Measurements from ENCODE around the gene SOX9. TPM values are rescaled to one million over a fixed set of nuclear protein-coding genes. Genes with fewer than 3 reads are reported as not detected.

The SOX9 gene
- total RNA-seq, 1 experiment from 2014 or later: 119 TPM

DNA sequence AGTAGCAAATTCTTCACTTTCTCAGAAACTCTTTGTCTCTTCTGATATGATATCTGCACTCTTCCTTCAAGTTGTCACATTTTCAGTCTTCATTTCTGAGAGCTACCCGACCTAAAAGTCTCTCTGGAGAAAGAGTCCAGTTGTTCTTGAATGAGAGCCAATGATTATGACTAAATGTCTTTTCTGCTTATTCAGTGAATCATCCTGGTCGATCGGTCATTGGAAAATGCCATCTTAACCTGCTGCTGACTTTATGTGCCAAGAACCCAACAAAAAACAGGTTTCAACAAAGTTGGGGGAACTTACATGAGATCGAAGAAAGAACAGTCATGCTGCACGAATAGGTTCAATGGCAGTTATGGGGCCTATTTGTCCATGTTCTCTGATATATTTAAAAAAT, 15.9 kb downstream of the SOX9 start:
- H2AFZ ChIP-seq (ENCODE audit: low read length): no peak overlapping the region
- DNase-seq (peak; percentile 98), ATAC-seq (peak; percentile 79)
- H3K9ac ChIP-seq (ENCODE audit: low read length): no peak overlapping the region
- ChIA-PET POLR2A (ENCODE audit: unreplicated experiment) (no interaction called here), CTCF (interaction anchor here (0.6 kb wide), 1 partner anchor 298 kb away, joined by 3 read pairs; no protein-coding TSS in a partner anchor)
- H3K4me1 ChIP-seq (ENCODE audit: insufficient read depth, low read length): peaks cover 40% of the 10 kb centered on the region
- intact Hi-C loops (cut with micrococcal nuclease): no loop called here
- H3K9me2 ChIP-seq (replicated peaks; ENCODE audit: low read length): no peaks in the 10 kb centered on the region
- H3K27me3 ChIP-seq (ENCODE audit: low read length): no peaks in the 10 kb centered on the region
- H3K36me3 ChIP-seq (ENCODE audit: low read depth, low read length): no peaks in the 10 kb centered on the region
- peak overlapping the region; percentile 3; the same call in 1 of the 2 replicates for H3K4me3 ChIP-seq (ENCODE audit: low read length)
- no TSS peak for BruUV-seq (replicated peaks)
- H3F3A ChIP-seq (ENCODE audit: low read length, unreplicated experiment): peaks cover 3% of the 10 kb centered on the region
- H3K9me3 ChIP-seq (ENCODE audit: low read length): no peaks in the 10 kb centered on the region
- no peak for TF ChIP-seq EZH2phosphoT487 (IDR thresholded peaks at IDR 0.05; ENCODE audit: borderline replicate concordance, low read length)
- no peak for TF ChIP-seq EZH2 (IDR thresholded peaks at IDR 0.05; ENCODE audit: low read length, unreplicated experiment)
- no peak for TF ChIP-seq CTCF (conservative IDR thresholded peaks at IDR 0.05; ENCODE audit: low read depth, low read length)
- peak overlapping the region; percentile 58 for H3K4me2 ChIP-seq (ENCODE audit: low read length)
- peak overlapping the region; percentile 52 for H3K27ac ChIP-seq (ENCODE audit: low read length)
- no peaks in the 10 kb centered on the region for H4K20me1 ChIP-seq (ENCODE audit: low read length)
- no peaks in the 10 kb centered on the region for H3K79me2 ChIP-seq (ENCODE audit: low read length)

DNA sequence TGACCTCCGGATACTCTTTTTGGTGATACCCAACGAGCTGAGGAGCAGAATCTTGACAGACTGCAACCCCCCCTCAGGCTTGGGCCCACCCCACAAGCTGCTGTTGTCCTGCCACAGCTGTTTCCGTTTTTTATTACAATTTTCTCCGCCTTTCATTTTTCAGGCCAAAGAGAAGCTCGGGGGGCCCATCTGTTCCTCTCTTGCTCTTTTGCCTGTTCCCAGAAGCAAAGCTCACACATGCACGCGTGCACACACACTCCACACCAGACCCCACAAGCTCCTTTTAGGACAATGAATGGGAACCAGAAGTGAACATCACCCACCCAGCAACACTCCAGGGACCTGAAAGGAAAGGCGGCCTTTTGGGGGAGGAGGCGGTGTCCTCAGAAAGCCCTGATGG, 16.3 kb downstream of the SOX9 start:
- Histone ChIP-seq H2AFZ (ENCODE audit: low read length) (no peak overlapping the region), H3K79me2 (ENCODE audit: low read length) (no peaks in the 10 kb centered on the region), H3K9me3 (ENCODE audit: low read length) (no peaks in the 10 kb centered on the region), H3F3A (ENCODE audit: low read length, unreplicated experiment) (peaks cover 3% of the 10 kb centered on the region), H3K4me1 (ENCODE audit: insufficient read depth, low read length) (peaks cover 40% of the 10 kb centered on the region), H3K4me2 (ENCODE audit: low read length) (peak overlapping the region; percentile 58), H3K9ac (ENCODE audit: low read length) (no peak overlapping the region), H3K36me3 (ENCODE audit: low read depth, low read length) (no peaks in the 10 kb centered on the region), H3K27me3 (ENCODE audit: low read length) (no peaks in the 10 kb centered on the region), H4K20me1 (ENCODE audit: low read length) (no peaks in the 10 kb centered on the region), H3K9me2 (replicated peaks; ENCODE audit: low read length) (no peaks in the 10 kb centered on the region), H3K27ac (ENCODE audit: low read length) (peak overlapping the region; percentile 52), H3K4me3 (ENCODE audit: low read length) (no peak overlapping the region)
- TF ChIP-seq EZH2 (IDR thresholded peaks at IDR 0.05; ENCODE audit: low read length, unreplicated experiment) (no peak), EZH2phosphoT487 (IDR thresholded peaks at IDR 0.05; ENCODE audit: borderline replicate concordance, low read length) (no peak), CTCF (conservative IDR thresholded peaks at IDR 0.05; ENCODE audit: low read depth, low read length) (no peak)
- no TSS peak for BruUV-seq (replicated peaks)
- intact Hi-C loops (cut with micrococcal nuclease): no loop called here
- POLR2A ChIA-PET (ENCODE audit: unreplicated experiment): no interaction called here
- no peak for ATAC-seq
- no peak for DNase-seq
- CTCF ChIA-PET: no interaction called here

DNA sequence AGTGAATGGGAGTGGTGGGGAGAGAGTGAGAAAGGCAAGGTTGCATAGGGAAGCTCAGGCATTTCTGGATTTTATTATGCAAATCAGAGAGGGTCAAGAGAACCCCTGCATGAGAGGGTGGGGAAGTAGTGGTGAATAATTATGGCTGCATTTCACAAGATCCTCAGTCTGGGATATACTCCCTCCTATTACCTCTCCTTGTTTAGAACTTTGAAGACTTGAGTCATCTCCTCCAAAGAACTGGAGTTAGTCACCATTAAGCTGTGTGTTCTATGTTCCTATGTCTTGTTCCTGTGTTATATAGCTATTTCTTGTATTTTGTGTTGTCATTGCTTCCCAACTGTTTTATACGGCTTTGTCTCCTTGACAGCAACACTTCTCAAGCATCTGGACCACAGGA, 18.4 kb downstream of the SOX9 start:
- H3K9me3 ChIP-seq (ENCODE audit: low read length): no peaks in the 10 kb centered on the region
- no peak overlapping the region for H3K9ac ChIP-seq (ENCODE audit: low read length)
- DNase-seq (peak; percentile 71), ATAC-seq (peak; percentile 74)
- H3K27ac ChIP-seq (ENCODE audit: low read length): no peak overlapping the region
- peaks cover 3% of the 10 kb centered on the region for H3F3A ChIP-seq (ENCODE audit: low read length, unreplicated experiment)
- no peak overlapping the region for H3K4me2 ChIP-seq (ENCODE audit: low read length)
- no peaks in the 10 kb centered on the region for H3K79me2 ChIP-seq (ENCODE audit: low read length)
- POLR2A ChIA-PET (ENCODE audit: unreplicated experiment): interaction anchor here (0.7 kb wide), 1 partner anchor 1188 kb away, joined by 4 read pairs; no protein-coding TSS in a partner anchor
- peaks cover 38% of the 10 kb centered on the region for H3K4me1 ChIP-seq (ENCODE audit: insufficient read depth, low read length)
- H3K9me2 ChIP-seq (replicated peaks; ENCODE audit: low read length): no peaks in the 10 kb centered on the region
- CTCF ChIA-PET: interaction anchor here (0.6 kb wide), 1 partner anchor 200 kb away, joined by 3 read pairs; no protein-coding TSS in a partner anchor
- H3K4me3 ChIP-seq (ENCODE audit: low read length): no peak overlapping the region
- no peak overlapping the region for H2AFZ ChIP-seq (ENCODE audit: low read length)
- TF ChIP-seq EZH2phosphoT487 (IDR thresholded peaks at IDR 0.05; ENCODE audit: borderline replicate concordance, low read length): no peak
- TF ChIP-seq CTCF (conservative IDR thresholded peaks at IDR 0.05; ENCODE audit: low read depth, low read length): no peak
- no peaks in the 10 kb centered on the region for H3K27me3 ChIP-seq (ENCODE audit: low read length)
- H4K20me1 ChIP-seq (ENCODE audit: low read length): no peaks in the 10 kb centered on the region
- intact Hi-C loops (cut with micrococcal nuclease): no loop called here
- BruUV-seq (replicated peaks): no TSS peak
- no peaks in the 10 kb centered on the region for H3K36me3 ChIP-seq (ENCODE audit: low read depth, low read length)

All from PC-3 (cell line).